ENCODE measurements around the gene TSPOAP1.

DNA sequence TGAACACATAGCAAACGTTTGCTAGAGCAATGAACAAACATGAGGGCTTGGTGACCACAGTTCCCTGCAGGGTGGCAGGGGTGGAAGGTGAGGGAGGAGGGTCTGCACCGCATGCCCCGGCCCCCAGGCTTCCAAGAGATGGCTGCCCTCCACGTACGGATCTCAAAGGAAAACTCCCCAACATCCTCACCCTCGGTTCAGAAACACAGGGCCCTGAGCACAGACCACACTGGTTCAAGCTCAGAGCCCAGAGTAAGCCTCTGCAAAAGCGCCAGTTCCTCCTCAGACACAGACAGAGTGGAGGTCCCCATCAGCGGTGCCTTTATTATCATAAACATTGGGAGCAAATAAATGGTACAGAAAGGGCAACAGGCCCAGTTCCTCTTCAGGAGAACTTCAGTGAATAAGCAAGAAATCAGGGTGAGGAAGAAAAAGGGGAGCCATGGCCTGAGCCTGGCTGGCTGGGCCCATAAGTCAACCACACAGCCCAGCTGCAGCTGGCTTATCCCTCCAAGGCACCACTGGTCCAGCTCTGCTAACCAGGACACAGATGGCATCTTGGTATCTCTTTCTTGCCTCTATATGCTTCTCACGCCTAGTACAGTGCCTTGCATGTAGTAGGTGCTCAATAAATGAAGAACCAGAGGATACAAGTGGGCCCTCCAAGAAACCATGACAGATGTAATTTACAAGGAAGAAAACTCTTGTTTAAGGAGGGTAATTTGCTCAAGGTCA is 58.9 kb downstream of the TSPOAP1 start:
- TF ChIP-seq, protein P1, sequence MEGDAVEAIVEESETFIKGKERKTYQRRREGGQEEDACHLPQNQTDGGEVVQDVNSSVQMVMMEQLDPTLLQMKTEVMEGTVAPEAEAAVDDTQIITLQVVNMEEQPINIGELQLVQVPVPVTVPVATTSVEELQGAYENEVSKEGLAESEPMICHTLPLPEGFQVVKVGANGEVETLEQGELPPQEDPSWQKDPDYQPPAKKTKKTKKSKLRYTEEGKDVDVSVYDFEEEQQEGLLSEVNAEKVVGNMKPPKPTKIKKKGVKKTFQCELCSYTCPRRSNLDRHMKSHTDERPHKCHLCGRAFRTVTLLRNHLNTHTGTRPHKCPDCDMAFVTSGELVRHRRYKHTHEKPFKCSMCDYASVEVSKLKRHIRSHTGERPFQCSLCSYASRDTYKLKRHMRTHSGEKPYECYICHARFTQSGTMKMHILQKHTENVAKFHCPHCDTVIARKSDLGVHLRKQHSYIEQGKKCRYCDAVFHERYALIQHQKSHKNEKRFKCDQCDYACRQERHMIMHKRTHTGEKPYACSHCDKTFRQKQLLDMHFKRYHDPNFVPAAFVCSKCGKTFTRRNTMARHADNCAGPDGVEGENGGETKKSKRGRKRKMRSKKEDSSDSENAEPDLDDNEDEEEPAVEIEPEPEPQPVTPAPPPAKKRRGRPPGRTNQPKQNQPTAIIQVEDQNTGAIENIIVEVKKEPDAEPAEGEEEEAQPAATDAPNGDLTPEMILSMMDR (IDR thresholded peaks at IDR 0.05; ENCODE audit: insufficient read depth, low read length, poor library complexity, severe bottlenecking): no peak
- TF ChIP-seq EZH2phosphoT487 (conservative IDR thresholded peaks at IDR 0.05; ENCODE audit: low read length): no peak
